GM12872 (cell line): Measurements from ENCODE around the gene CYP46A1.

Experiments
- TF ChIP-seq, protein P1 (sequence below): IDR thresholded peaks from 3 replicates; pipeline ENCODE4 v1.5.1; 2011; ENCODE audit warnings: low read depth, mild to moderate bottlenecking, low read length, moderate library complexity; ENCODE audit not compliant: insufficient read depth

The CYP46A1 gene

GRCh38 chr14:99683619-99684409 is at the start of gene CYP46A1:
Gene CYP46A1 (plus strand): TSS chr14:99684298. CDS start chr14:99684418, 120 bp downstream.
- TF ChIP-seq, protein P1, sequence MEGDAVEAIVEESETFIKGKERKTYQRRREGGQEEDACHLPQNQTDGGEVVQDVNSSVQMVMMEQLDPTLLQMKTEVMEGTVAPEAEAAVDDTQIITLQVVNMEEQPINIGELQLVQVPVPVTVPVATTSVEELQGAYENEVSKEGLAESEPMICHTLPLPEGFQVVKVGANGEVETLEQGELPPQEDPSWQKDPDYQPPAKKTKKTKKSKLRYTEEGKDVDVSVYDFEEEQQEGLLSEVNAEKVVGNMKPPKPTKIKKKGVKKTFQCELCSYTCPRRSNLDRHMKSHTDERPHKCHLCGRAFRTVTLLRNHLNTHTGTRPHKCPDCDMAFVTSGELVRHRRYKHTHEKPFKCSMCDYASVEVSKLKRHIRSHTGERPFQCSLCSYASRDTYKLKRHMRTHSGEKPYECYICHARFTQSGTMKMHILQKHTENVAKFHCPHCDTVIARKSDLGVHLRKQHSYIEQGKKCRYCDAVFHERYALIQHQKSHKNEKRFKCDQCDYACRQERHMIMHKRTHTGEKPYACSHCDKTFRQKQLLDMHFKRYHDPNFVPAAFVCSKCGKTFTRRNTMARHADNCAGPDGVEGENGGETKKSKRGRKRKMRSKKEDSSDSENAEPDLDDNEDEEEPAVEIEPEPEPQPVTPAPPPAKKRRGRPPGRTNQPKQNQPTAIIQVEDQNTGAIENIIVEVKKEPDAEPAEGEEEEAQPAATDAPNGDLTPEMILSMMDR, result no peak

GRCh38 chr14:99634443-99634842 is 49.7 kb upstream of the CYP46A1 start:
- TF ChIP-seq, protein P1, result no peak

GRCh38 chr14:99635116-99635515 is 49.0 kb upstream of the CYP46A1 start:
- TF ChIP-seq, protein P1, result no peak

DNA sequence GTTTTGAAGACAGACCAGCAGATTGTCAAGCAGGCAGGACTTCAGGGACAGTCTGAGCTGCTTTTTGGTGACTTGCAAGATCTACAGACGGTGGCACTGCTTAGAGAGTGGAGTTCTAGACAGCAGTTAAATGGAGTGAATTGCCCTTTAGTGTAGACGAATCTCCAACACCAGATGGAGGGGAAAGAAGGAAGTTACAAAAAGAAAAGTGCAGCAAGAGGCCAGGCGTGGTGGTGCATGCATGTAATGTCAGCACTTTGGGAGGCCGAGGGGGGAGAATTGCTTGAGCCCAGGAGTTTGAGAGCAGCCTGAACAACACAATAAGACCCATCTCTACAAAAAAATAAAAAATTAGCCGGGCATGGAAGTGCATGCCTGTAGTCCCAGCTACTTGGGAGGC is 47.6 kb upstream of the CYP46A1 start:
- TF ChIP-seq, protein P1, result no peak

DNA sequence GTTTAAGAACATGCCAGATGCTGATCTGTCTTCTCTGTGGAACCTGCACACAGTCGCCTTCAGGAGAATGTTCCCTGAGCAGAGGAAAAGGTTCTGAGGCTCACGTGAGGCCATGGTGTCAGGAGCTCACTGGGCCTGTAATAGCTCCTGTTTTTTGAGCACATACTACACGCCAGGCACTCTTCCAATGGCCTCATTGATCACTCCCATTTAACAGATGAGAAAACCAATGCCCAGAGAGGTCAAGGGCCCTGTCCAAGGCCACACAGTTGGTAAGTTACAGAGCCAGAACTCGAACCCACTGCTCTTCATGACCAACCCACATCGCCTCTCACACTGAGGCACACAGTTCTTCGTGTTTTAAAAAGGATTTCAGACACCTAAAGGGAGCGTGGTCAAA is 46.5 kb upstream of the CYP46A1 start:
- TF ChIP-seq, protein P1, result no peak

GRCh38 chr14:99643343-99643742 is 40.8 kb upstream of the CYP46A1 start:
- TF ChIP-seq, protein P1, result no peak

DNA sequence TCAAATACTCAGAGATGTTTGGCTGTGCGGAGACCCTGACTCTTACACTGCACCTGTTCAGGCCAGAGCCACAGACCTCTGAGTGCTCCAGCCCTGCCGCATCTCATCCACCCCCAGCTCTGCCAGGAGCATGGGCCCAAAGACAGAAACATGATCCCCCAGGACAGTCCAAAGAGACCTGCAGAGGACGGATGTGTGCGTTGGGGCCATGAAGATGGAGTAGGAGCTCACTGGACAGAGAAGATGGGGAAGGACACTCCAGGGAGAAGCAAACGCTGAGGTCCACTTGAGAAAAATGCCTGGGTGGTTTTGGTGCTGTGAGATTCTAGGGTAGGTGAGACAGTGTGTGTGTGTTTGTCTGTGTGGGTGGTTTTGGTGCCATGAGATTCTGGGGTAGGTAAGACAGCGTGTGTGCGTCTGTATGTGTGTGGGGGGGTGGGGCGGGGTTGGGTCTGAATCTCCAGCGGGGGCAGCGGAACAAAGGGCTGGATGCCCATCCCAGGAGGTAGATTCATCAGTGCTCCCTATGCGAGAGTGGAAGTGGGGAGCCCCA is 40.0 kb upstream of the CYP46A1 start:
- TF ChIP-seq, protein P1, result no peak
